ENCODE measurements around the gene ACLY.
"Not testable (repeated sequence)": the region's sequence is repeated elsewhere in the genome, so short reads cannot be mapped to it uniquely, and the experiment has no call there.

ACLY gene

DNA sequence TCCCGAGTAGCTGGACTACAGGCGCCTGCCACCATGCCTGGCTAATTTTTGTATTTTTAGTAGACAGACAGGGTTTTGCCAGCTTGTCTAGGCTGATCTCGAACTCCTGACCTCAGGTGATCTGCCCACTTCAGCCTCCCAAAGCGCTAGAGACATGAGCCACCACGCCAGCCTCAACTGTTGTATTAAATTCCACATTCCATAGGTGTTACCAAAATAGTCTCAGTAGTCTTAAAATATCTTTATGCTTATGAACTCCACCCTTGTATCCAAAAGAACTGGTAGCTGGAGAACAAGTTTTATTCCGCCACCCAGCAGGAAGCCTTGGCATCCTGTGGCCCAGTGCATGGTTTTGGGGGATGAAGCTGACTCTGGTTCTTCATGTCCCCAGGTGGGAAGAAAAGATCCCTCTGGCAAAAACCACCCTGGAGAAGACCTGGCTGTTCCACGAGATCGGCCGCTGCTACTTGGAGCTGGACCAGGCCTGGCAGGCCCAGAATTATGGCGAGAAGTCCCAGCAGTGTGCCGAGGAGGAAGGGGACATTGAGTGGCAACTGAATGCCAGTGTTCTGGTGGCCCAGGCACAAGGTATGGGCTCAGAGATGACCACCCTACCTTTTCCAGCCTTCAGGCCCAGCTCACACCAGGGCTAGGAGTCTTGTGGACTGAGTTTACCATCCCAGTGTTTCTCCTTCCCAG is 30.2 kb upstream of the ACLY start:
- H3K9me3 Mint-ChIP-seq, result no peaks in the 10 kb centered on the region
- H3K4me3 Mint-ChIP-seq, result no peak overlapping the region
- H3K36me3 Mint-ChIP-seq (ENCODE audit: low read depth), result no peaks in the 10 kb centered on the region
- no peaks in the 10 kb centered on the region for H3K4me1 Mint-ChIP-seq (ENCODE audit: low read depth)
- no peak overlapping the region for H3K27ac Mint-ChIP-seq
- H3K27me3 Mint-ChIP-seq, result no peaks in the 10 kb centered on the region

DNA sequence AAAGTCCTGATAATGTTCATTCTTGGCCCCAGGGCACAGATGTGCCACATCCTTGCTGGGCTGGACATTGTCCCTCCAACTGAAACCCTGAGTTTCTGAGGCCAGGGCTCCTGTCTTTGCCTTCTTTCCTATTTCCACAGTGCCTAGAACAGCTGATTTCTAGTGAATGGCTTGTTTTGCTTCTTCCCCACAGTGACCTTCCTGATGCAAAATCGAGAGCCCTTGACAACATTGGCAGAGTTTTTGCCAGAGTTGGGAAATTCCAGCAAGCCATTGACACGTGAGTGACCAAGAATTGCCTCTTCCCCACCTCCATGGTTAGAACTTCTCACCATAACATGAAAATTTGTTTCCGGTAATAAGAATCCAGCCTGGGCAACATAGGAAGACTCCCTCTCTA is 26.2 kb upstream of the ACLY start:
- no peaks in the 10 kb centered on the region for H3K9me3 Mint-ChIP-seq
- H3K27me3 Mint-ChIP-seq, result no peaks in the 10 kb centered on the region
- H3K27ac Mint-ChIP-seq, result no peak overlapping the region
- no peaks in the 10 kb centered on the region for H3K36me3 Mint-ChIP-seq (ENCODE audit: low read depth)
- no peak overlapping the region for H3K4me3 Mint-ChIP-seq
- no peaks in the 10 kb centered on the region for H3K4me1 Mint-ChIP-seq (ENCODE audit: low read depth)

DNA sequence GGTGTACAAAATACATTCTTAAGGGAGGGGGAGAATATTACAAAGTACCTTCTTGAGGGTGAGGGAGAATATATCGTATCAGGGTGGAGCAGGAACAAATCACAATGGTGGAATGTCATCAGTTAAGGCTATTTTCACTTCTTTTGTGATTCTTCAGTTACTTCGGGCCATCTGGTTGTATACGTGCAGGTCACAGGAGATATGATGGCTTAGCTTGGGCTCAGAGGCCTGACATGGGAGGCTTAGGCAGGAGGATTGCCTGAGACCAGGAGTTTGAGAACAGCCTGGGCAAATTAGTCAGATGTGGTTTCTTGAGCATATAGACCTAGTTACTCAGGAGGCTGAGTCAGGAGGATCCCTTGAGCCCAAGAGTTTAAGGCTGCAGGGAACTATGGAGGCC is 24.7 kb upstream of the ACLY start:
- no peaks in the 10 kb centered on the region for H3K9me3 Mint-ChIP-seq

DNA sequence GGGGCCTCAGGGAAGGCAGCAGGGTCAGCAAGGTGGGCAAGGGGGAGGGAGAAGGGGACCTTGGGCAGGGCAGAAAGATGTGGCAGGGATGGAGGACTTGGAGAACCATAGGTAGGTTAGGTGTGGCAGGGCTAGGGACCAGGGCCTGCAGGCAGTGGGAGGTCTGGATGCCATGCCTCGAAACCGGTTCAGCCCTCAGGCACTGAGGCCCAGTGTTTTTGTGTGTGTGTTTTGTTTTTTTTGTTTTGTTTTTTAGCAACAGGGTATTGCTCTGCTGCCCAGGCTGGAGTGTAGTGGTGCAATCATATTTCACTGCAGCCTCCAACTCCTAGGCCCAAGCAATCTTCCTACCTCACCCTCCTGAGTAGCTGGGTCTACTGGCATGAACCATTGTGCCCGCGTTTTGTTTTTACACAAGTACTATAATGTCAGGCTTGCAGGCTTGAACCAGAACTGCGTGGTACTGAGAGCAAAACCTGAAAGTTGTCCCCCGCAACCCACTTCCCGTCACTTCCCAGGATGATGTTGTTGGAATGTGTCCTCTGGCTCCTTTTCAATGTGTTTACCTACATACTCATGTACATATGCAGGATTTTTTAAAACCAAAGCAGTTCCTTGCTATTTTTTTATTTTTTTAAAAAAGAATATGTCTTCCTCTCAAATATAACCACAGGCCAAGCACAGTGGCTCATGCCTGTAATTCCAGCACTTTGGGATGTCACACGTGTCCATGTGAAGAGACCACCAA is 24.0 kb upstream of the ACLY start:
- H3K27ac Mint-ChIP-seq, result no peak overlapping the region

More for the DNA sequence above, 24.7 kb upstream of the ACLY start:
- H3K27ac Mint-ChIP-seq, result no peak overlapping the region
- H3K4me3 Mint-ChIP-seq, result no peak overlapping the region
- no peaks in the 10 kb centered on the region for H3K4me1 Mint-ChIP-seq (ENCODE audit: low read depth)
- H3K27me3 Mint-ChIP-seq, result no peaks in the 10 kb centered on the region
- no peaks in the 10 kb centered on the region for H3K36me3 Mint-ChIP-seq (ENCODE audit: low read depth)

DNA sequence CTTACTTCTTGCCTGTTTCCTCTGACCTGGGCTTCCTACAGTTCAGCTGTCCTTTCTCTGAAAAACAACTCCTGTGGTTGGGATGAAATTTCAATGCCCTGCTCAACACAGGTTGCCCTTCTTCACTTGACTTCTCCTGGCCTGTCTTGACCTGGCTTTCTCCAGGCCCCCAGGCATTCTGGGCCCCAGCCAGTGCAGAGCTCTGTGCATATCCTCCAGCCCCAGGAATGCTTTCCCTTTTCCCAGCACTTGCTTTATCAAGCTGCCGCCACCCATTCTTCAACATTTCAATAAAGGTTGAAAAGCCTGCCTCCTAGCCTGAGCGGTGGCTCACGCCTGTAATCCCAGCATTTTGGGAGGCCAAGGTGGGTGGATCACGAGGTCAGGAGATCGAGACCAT is 22.4 kb upstream of the ACLY start:
- no peaks in the 10 kb centered on the region for H3K36me3 Mint-ChIP-seq (ENCODE audit: low read depth)
- no peaks in the 10 kb centered on the region for H3K9me3 Mint-ChIP-seq
- H3K4me1 Mint-ChIP-seq (ENCODE audit: low read depth), result no peaks in the 10 kb centered on the region
- no peak overlapping the region for H3K27ac Mint-ChIP-seq
- H3K4me3 Mint-ChIP-seq, result no peak overlapping the region
- no peaks in the 10 kb centered on the region for H3K27me3 Mint-ChIP-seq

More for the DNA sequence above, 24.0 kb upstream of the ACLY start:
- Mint-ChIP-seq H3K9me3 (no peaks in the 10 kb centered on the region), H3K4me3 (no peak overlapping the region), H3K36me3 (ENCODE audit: low read depth) (no peaks in the 10 kb centered on the region), H3K27me3 (no peaks in the 10 kb centered on the region), H3K4me1 (ENCODE audit: low read depth) (no peaks in the 10 kb centered on the region)

DNA sequence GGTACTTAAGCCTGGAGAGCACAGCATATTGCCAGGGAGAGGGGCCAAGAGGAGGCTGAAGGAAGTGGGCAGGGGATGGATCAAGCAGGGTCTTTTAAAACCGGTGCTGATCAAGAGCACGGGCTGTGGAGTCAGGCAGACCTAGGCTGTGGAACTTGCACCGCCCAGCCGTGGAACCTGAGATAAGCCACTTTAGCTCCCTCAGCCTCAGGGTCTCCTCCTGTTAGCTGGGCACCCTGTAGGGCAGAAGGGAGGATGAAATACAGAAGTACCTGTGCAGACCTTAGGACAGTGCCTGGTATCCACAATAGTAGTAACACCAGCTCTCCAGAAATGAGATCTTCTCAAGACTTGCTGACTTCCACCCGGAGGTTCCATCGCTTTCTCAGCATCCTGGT is 20.9 kb upstream of the ACLY start:
- Mint-ChIP-seq H3K4me3 (no peak overlapping the region), H3K4me1 (ENCODE audit: low read depth) (no peaks in the 10 kb centered on the region), H3K9me3 (no peaks in the 10 kb centered on the region), H3K27ac (no peak overlapping the region), H3K36me3 (ENCODE audit: low read depth) (no peaks in the 10 kb centered on the region), H3K27me3 (no peaks in the 10 kb centered on the region)

DNA sequence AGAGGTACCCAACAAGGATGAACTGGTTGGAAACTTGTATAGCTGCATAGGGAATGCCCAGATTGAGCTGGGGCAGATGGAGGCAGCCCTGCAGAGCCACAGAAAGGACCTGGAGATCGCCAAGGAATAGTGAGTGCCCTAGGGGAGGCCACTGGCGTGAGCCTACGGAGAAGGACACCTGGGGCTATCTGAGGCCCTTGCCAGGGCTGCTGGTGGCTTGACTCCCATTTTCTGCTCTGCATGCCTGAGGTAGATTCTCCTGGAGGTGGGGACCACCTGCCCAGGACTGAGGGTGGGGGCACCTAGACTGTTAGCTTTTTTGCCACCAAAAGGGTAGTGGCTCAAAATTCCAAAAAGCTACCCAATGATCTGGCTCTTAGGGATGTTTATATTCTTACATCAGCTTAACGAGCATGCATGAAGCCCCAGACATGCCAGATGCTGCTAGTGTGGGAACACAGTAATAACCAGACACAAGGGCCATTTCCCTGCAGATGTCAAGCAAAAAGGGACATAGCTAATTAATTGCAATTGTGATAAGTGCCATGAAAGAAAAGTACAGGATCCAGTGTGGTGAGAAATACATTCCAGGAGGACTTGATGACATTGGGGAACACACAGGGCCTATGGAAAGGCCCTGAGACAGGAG is 20.4 kb upstream of the ACLY start:
- H3K9me3 Mint-ChIP-seq, result no peaks in the 10 kb centered on the region
- no peaks in the 10 kb centered on the region for H3K27me3 Mint-ChIP-seq
- no peak overlapping the region for H3K27ac Mint-ChIP-seq
- no peaks in the 10 kb centered on the region for H3K36me3 Mint-ChIP-seq (ENCODE audit: low read depth)
- no peak overlapping the region for H3K4me3 Mint-ChIP-seq
- H3K4me1 Mint-ChIP-seq (ENCODE audit: low read depth), result no peaks in the 10 kb centered on the region

DNA sequence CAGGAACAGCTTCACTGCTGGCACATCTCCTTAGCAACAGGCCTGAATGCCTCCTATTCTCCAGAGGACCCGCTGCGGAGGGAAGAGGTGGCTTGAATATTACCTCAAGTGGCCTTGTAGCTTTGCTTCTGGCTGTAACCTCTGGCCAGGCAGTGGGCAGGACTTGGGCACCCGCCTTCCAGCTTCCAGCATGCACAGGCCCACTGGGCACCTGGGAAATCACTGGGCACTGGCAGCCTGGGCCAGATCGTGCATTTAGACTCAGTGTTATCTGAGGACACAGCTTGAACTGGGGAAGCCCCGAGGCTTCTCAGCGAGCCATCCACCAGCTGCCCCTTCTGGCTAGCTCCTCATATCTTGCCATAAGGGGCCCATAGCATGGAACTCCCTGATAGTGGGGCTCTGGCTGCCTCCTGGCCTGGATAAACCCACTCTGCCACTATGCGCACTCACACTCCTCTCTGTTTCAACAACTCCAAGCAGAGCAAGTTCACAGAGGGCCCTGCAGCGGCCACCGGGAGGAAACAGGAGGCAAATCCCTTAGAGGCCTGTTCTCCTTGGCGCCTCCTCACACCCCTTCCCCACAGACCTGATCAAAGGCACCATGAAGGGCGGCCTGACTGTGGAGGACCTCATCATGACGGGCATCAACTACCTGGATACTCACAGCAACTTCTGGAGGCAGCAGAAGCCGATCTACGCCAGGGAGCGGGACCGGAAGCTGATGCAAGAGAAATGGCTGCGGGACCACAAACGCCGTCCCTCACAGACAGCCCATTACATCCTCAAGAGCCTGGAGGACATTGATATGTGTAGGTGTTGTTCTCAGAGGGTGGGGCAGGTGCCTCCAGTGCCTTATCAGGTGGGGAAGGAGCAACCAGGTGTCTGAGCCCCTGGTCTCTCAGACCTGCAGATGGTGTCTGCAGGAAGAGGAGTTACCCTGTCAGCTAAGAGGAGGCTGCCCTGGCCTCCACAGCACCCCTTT is 19.5 kb upstream of the ACLY start:
- H3K4me3 Mint-ChIP-seq, result no peak overlapping the region
- no peaks in the 10 kb centered on the region for H3K4me1 Mint-ChIP-seq (ENCODE audit: low read depth)
- H3K9me3 Mint-ChIP-seq, result no peaks in the 10 kb centered on the region
- no peaks in the 10 kb centered on the region for H3K36me3 Mint-ChIP-seq (ENCODE audit: low read depth)
- H3K27me3 Mint-ChIP-seq, result no peaks in the 10 kb centered on the region
- no peak overlapping the region for H3K27ac Mint-ChIP-seq

DNA sequence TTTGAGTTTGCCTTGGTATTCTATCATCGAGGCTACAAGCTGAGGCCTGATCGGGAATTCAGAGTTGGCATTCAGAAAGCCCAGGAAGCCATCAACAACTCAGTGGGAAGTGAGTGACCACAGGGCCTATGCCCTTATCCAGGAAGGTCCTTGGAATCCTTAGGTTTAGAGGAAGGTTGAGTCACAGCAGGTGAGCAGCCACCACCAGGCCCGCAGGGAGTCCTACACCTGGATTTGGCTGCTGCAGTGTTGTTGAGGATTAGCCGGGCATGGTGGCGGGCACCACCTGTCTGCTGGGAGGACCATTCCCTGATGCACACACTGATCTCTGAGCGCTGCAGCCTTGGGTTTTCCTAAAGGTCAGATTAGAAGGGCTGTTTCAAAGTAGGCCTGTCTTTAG is 16.9 kb upstream of the ACLY start:
- H3K9me3 Mint-ChIP-seq, result no peaks in the 10 kb centered on the region
- H3K4me3 Mint-ChIP-seq, result no peak overlapping the region
- no peak overlapping the region for H3K27ac Mint-ChIP-seq
- H3K4me1 Mint-ChIP-seq (ENCODE audit: low read depth), result peaks cover 10% of the 10 kb centered on the region
- H3K36me3 Mint-ChIP-seq (ENCODE audit: low read depth), result no peaks in the 10 kb centered on the region
- no peaks in the 10 kb centered on the region for H3K27me3 Mint-ChIP-seq

DNA sequence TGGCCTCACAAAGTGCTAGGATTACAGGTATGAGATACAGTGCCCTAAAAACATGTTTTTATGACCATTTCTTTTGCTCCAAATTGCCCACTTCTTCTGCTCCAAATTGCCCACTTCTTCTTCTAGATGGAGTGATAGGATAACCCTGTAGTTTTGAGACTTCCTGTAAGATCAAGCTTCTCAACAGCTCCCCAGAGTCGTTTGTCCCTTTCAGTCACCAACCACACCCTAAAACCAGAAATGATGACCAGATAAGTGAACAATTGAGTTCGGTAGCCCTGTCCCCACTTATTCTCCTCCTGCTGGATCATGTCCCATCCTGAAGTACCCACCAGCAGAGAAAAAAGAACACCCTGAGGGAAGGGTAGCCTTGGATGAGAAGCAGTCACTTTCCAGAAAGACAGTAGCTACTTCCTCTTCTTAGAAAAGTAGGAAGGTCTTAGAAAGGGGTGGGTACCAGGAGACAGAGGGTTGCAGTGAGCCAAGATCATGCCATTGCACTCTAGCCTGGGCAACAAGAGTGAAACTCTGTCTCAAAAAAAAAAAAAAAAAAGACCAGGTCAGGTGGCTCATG is 14.2 kb upstream of the ACLY start:
- Mint-ChIP-seq H3K4me1 (ENCODE audit: low read depth) (peaks cover 29% of the 10 kb centered on the region), H3K9me3 (no peaks in the 10 kb centered on the region), H3K36me3 (ENCODE audit: low read depth) (no peaks in the 10 kb centered on the region), H3K4me3 (no peak overlapping the region), H3K27ac (no peak overlapping the region), H3K27me3 (no peaks in the 10 kb centered on the region)

DNA sequence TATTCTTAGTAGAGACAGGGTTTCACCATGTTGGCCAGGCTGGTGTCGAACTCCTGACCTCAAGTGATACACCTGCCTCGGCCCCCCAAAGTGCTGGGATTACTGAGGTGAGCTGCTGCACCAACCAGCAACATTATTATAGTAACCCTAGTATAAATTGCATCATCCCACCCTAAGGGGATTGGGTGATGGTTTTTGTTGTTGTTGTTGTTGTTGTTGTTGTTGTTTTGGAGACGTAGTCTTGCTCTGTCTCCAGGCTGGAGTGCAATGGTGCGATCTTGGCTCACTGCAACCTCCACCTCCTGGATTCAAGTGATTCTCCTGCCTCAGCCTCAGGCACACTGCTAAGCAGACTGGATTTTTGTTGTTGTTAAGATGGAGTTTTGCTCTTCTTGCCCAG is 13.0 kb upstream of the ACLY start:
- H3K27me3 Mint-ChIP-seq; H3K4me3 Mint-ChIP-seq; H3K9me3 Mint-ChIP-seq; H3K36me3 Mint-ChIP-seq (ENCODE audit: low read depth); H3K27ac Mint-ChIP-seq: not testable (repeated sequence)
- peaks cover 29% of the 10 kb centered on the region for H3K4me1 Mint-ChIP-seq (ENCODE audit: low read depth)

DNA sequence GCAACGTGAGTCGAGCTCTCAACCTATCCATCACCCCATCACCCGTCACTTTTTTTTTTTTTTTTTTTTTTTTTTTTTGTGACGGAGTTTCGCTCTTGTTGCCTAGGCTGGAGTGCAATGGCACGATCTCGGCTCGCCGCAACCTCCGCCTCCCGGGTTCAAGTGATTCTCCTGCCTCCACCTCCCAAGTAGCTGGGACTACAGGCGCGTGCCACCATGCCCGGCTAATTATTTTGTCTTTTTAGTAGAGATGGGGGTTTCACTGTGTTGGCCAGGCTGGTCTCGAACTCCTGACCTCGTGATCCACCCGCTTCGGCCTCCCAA is 12.0 kb upstream of the ACLY start:
- Mint-ChIP-seq H3K4me3 (peak overlapping the region; percentile 99), H3K27ac (peak overlapping the region; percentile 98), H3K4me1 (ENCODE audit: low read depth) (peaks cover 29% of the 10 kb centered on the region)
- not testable (repeated sequence) for H3K27me3 Mint-ChIP-seq; H3K36me3 Mint-ChIP-seq (ENCODE audit: low read depth); H3K9me3 Mint-ChIP-seq

DNA sequence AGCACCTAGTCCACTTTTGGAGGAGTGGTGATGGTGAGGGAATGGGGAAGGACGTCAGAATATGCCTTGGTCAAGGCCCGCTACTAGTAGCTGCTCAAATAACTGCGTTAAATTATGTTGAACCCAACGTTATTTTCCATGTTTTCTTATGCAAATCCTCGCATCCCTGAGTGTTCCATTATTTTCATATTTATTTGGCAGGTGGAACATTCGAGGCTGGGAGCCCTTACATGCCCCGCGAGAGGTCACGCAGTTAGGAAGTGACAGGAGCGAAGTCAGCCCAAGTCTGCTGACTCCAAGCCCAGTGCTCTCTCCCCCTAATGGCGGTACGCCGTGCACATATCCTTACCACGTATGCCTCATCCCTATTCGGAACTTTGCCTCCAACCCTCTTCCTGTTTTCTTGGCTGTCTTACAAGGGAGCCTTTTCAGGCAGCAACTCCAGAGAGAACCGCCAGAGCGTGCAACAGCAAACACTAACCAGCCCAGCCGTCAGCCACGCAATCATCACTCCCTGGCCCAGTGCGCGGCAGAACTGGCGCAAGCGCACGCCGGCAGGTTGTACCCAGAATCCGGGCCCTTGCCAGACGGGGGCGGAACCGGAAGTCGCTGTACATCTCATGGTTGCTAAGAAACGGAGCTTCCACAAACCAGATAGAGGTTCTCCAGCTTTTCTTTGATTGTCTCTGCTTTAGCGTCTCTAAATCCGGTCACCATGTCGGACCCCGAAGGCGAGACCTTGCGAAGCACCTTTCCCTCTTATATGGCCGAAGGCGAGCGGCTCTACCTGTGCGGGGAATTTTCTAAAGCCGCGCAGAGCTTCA is 11.5 kb upstream of the ACLY start, which contains the start of gene ODAD4:
Gene ODAD4 (plus strand): TSS at position 609 of the 824 bp plus-strand sequence. CDS start 107 bp downstream, at position 716.
- H3K27me3 Mint-ChIP-seq, result no peaks in the 10 kb centered on the region
- H3K27ac Mint-ChIP-seq, result peak within 1 kb of the TSS; percentile 98
- H3K9me3 Mint-ChIP-seq, result no peaks in the 10 kb centered on the region
- H3K4me1 Mint-ChIP-seq (ENCODE audit: low read depth), result peaks cover 29% of the 10 kb centered on the region
- H3K36me3 Mint-ChIP-seq (ENCODE audit: low read depth), result no peaks in the 10 kb centered on the region
- H3K4me3 Mint-ChIP-seq, result peak within 1 kb of the TSS; percentile 99

Measured in stimulated activated naive CD8-positive, alpha-beta T cell treated with anti-CD3 and anti-CD28 coated beads, Interleukin-15, Interleukin-2, amounts not matched to agents 100 ng/mL and 50 ng/mL, for 24 hours (primary cell).